ENCODE measurements around the gene ZBTB3.

GRCh38 chr11:62747475-62748160 is 6.3 kb downstream of the ZBTB3 start:
- TF ChIP-seq POLR2A (IDR thresholded peaks at IDR 0.05) = no peak
- no peak for TF ChIP-seq CTCF (IDR thresholded peaks at IDR 0.05)
